Endothelial cell of umbilical vein (primary cell): ENCODE measurements around the gene SNX30. TPM values are rescaled to one million over a fixed set of nuclear protein-coding genes. Genes with fewer than 3 reads are reported as not detected.

ENCODE experiments used
- BruUV-seq: library from RNA; stranded (reverse); fragments of 400-500 nt; replicated peaks from 2 replicates; lab custom pipeline; 2021; lab: Mats Ljungman, UMichigan
- CTCF ChIA-PET: fragments of 300-600, 350-600 bp; sonication (Branson Sonifier 250); formaldehyde crosslinking; loops from one replicate; lab custom pipeline; 2021; ENCODE audit warnings: antibody characterized with exemption, inconsistent platforms; lab: Charles Lee
- POLR2A ChIA-PET: fragments of 300-600, 350-600 bp; sonication (Branson Sonifier 250); formaldehyde crosslinking; loops from one replicate; lab custom pipeline; 2021; ENCODE audit warnings: antibody characterized with exemption, inconsistent platforms; lab: Charles Lee
- DNase-seq: peaks from one replicate; pipeline ENCODE4 v3.0.0-alpha.2; 2011; ENCODE audit warnings: low read depth, low spot score
- FAIRE-seq: peaks from 2 replicates; lab custom pipeline; 2011; peaks lifted over from hg19 to GRCh38; lab: Jason Lieb, UNC
- H2AFZ ChIP-seq: 2 replicates; pipeline ENCODE4 v1.6.0; 2012; ENCODE audit warnings: low read depth, low read length, control low read depth, inconsistent platforms
- H3K27ac ChIP-seq: 2 replicates; pipeline ENCODE4 v1.5.1; 2011; ENCODE audit warnings: low read depth, mild to moderate bottlenecking, control low read depth, low read length, moderate library complexity; ENCODE audit not compliant: insufficient read depth
- H3K27me3 ChIP-seq, 2 experiments: 2 replicates each; pipeline versions ENCODE4 v1.6.0 to v1.6.1; 2011; ENCODE audit warnings: low read length in 2 of 2, mixed read lengths in 1 of 2; ENCODE audit not compliant: control insufficient read depth in 2 of 2, insufficient read depth in 2 of 2
- H3K36me3 ChIP-seq, 2 experiments: 2 replicates in 1 of 2; 3 replicates in 1 of 2; pipeline ENCODE4 v1.5.1; 2011; ENCODE audit warnings: low read length in 2 of 2, mild to moderate bottlenecking in 1 of 2, moderate library complexity in 1 of 2; ENCODE audit not compliant: control insufficient read depth in 2 of 2, insufficient read depth in 2 of 2; ENCODE audit errors: extremely low read depth in 1 of 2
- H3K4me1 ChIP-seq: 3 replicates; pipeline ENCODE4 v1.5.1; 2011; ENCODE audit warnings: mild to moderate bottlenecking, low read length; ENCODE audit not compliant: control insufficient read depth, insufficient read depth; ENCODE audit errors: extremely low read depth
- H3K4me2 ChIP-seq: 2 replicates; pipeline ENCODE4 v1.6.1; 2011; ENCODE audit warnings: low read length, control low read depth, mixed read lengths; ENCODE audit not compliant: insufficient read depth
- H3K4me3 ChIP-seq, 3 experiments: fragments of 200-600 bp in 1 of 3; sonication (generic), shearing (Covaris generic) in 1 of 3; replicated peaks in 1 of 3; 2 replicates each; pipeline ENCODE4 v1.5.1; 2011 to 2016; ENCODE audit warnings: control low read depth in 3 of 3, low read length in 3 of 3, mild to moderate bottlenecking in 2 of 3, inconsistent platforms in 1 of 3, low read depth in 1 of 3, moderate library complexity in 1 of 3; ENCODE audit not compliant: insufficient read depth in 1 of 3
- H3K79me2 ChIP-seq: 2 replicates; pipeline ENCODE4 v1.6.0; 2012; ENCODE audit warnings: low read length, inconsistent platforms; ENCODE audit not compliant: control insufficient read depth, insufficient read depth
- H3K9ac ChIP-seq: replicated peaks from 2 replicates; pipeline ENCODE3; 2011; ENCODE audit warnings: low read length, control low read depth; ENCODE audit not compliant: insufficient read depth; ENCODE audit errors: extremely low read depth
- H3K9me1 ChIP-seq: replicated peaks from 3 replicates; pipeline ENCODE4 v1.6.0; 2011; ENCODE audit warnings: mild to moderate bottlenecking, low read length; ENCODE audit not compliant: control insufficient read depth, insufficient read depth; ENCODE audit errors: extremely low read depth
- H3K9me3 ChIP-seq: replicated peaks from 2 replicates; pipeline ENCODE4 v1.5.1; 2012; ENCODE audit warnings: low read length, inconsistent platforms; ENCODE audit not compliant: control insufficient read depth, insufficient read depth
- H4K20me1 ChIP-seq: replicated peaks from 2 replicates; pipeline ENCODE3; 2011; ENCODE audit warnings: mild to moderate bottlenecking, low read length; ENCODE audit not compliant: control insufficient read depth, insufficient read depth; ENCODE audit errors: extremely low read depth
- JUN ChIP-seq: IDR thresholded peaks from 2 replicates; pipeline ENCODE4 v1.6.1; 2011; ENCODE audit warnings: borderline replicate concordance, low read depth; ENCODE audit not compliant: insufficient read length, insufficient read depth
- MAX ChIP-seq: IDR thresholded peaks from 2 replicates; pipeline ENCODE4 v1.6.1; 2011; ENCODE audit not compliant: insufficient read depth, insufficient read length
- POLR2AphosphoS5 ChIP-seq: IDR thresholded peaks from 2 replicates; pipeline ENCODE4 v1.6.1; 2012; ENCODE audit warnings: low read depth, mild to moderate bottlenecking, control low read depth, low read length, moderate library complexity; ENCODE audit not compliant: insufficient read depth
- dilution Hi-C: fragments of 300-500 bp; cut with MboI; formaldehyde crosslinking; loops from one replicate; pipeline ENCODE4 v1.15.0; 2019; ENCODE audit warnings: low sequenced_read_pairs; ENCODE audit not compliant: extremely low pct_ligation_motif_present
- intact Hi-C: fragments of 100-400 bp; cut with micrococcal nuclease; formaldehyde crosslinking; loops from one replicate; pipeline ENCODE4 v1.10.0; 2022
- polyA plus RNA-seq, 4 experiments: library from polyadenylated mRNA; depleted of rRNA in 3 of 4; stranded (reverse) in 3 of 4; unstranded in 1 of 4; fragments of >200 nt; gene quantifications; 2 replicates each; pipeline versions ENCODE4 v1.2.1 to v1.2.3, GENCODE V29; 2011 to 2012; ENCODE audit warnings: missing spikeins in 1 of 4
- total RNA-seq: library from RNA; stranded (reverse); gene quantifications from 2 replicates; pipeline ENCODE4 v1.2.3, GENCODE V29; 2021

SNX30 gene
- total and polyA plus RNA-seq, 2 donors (not counting 3 experiments of a cell fraction or from before 2014, with no cell fraction given), result 2.8 to 6.3 TPM

- Histone ChIP-seq H3K4me3 (no peak overlapping the region), H2AFZ (no peak overlapping the region), H3K9ac (no peak overlapping the region), H3K79me2 (no peaks in the 10 kb centered on the region), H3K36me3 (no peaks in the 10 kb centered on the region), H3K4me1 (peaks cover 5% of the 10 kb centered on the region), H4K20me1 (no peaks in the 10 kb centered on the region), H3K27ac (no peak overlapping the region), H3K9me1 (no peaks in the 10 kb centered on the region), H3K27me3 (no peaks in the 10 kb centered on the region), H3K9me3 (no peaks in the 10 kb centered on the region), H3K4me2 (no peak overlapping the region)
- CTCF ChIA-PET, result interaction anchor here (4.1 kb wide), 1 partner anchor 55 kb away, joined by 24 read pairs; no protein-coding TSS in a partner anchor
- dilution Hi-C loops, result no loop called here
- DNase-seq, result no peak
- POLR2A ChIA-PET, result no interaction called here
- no peak for FAIRE-seq
- intact Hi-C loops, result no loop called here
- TF ChIP-seq MAX (no peak), POLR2AphosphoS5 (no peak), JUN (no peak)
- no TSS peak for BruUV-seq
These were observed 98.0 kb downstream of the SNX30 start for GRCh38 chr9:112848316-112849151.

GRCh38 chr9:112849363-112849922 lies 98.9 kb downstream of the SNX30 start:
- no peak overlapping the region for H3K4me2 ChIP-seq
- no peaks in the 10 kb centered on the region for H3K9me1 ChIP-seq
- no TSS peak for BruUV-seq
- H3K9ac ChIP-seq, result no peak overlapping the region
- DNase-seq, result no peak
- dilution Hi-C loops (no loop called here), intact Hi-C loops (no loop called here)
- H3K79me2 ChIP-seq, result no peaks in the 10 kb centered on the region
- H2AFZ ChIP-seq, result no peak overlapping the region
- no peak overlapping the region for H3K27ac ChIP-seq
- FAIRE-seq, result no peak
- peaks cover 5% of the 10 kb centered on the region for H3K4me1 ChIP-seq
- ChIA-PET POLR2A (no interaction called here), CTCF (interaction anchor here (4.1 kb wide), 1 partner anchor 54 kb away, joined by 24 read pairs; no protein-coding TSS in a partner anchor)
- H3K27me3 ChIP-seq, result no peaks in the 10 kb centered on the region
- TF ChIP-seq JUN, result no peak
- TF ChIP-seq POLR2AphosphoS5, result no peak
- H3K4me3 ChIP-seq, result no peak overlapping the region
- no peaks in the 10 kb centered on the region for H4K20me1 ChIP-seq
- H3K9me3 ChIP-seq, result no peaks in the 10 kb centered on the region
- no peaks in the 10 kb centered on the region for H3K36me3 ChIP-seq
